H1 (cell line): Measurements from ENCODE around the gene ENO3. TPM values are rescaled to one million over a fixed set of nuclear protein-coding genes. Genes with fewer than 3 reads are reported as not detected.

ENCODE experiments used
- CHD1 ChIP-seq: IDR thresholded peaks from 2 replicates; pipeline ENCODE4 v1.6.1; 2012; ENCODE audit warnings: low read depth, low read length, improper control_type of control experiment
- HDAC6 ChIP-seq: IDR thresholded peaks from one replicate; pipeline ENCODE4 v1.7.1; 2012; ENCODE audit warnings: low read depth, mild to moderate bottlenecking, inconsistent platforms, low read length, moderate library complexity
- POLR2AphosphoS5 ChIP-seq: IDR thresholded peaks from 2 replicates; pipeline ENCODE4 v1.6.1; 2011; ENCODE audit warnings: low read depth, low read length
- TAF1 ChIP-seq: IDR thresholded peaks from 2 replicates; pipeline ENCODE4 v1.6.1; 2011; ENCODE audit warnings: mild to moderate bottlenecking, low read depth, low read length
- polyA plus RNA-seq, 7 experiments: library from polyadenylated mRNA; depleted of rRNA in 3 of 7; stranded (reverse) in 5 of 7; unstranded in 2 of 7; fragments of >200 nt in 5 of 7; fragments of 200-250 nt in 2 of 7; gene quantifications; 1 replicate in 5 of 7; 2 replicates in 1 of 7; 4 replicates in 1 of 7; pipeline versions ENCODE4 v1.2.1 to v1.2.3, GENCODE V29; 2011 to 2013; ENCODE audit warnings: missing spikeins in 2 of 7, mixed read lengths in 2 of 7
- total RNA-seq: library from RNA; stranded (reverse); fragmentation: NEBNext Ultra II Directional; extraction: Animal tissue kit (Norgen Biotek cat#: 25700); gene quantifications from 2 replicates; pipeline ENCODE4 v1.2.1, GENCODE V29; 2021

Gene ENO3
- total and polyA plus RNA-seq, 2 of the 8 experiments (the other 6 are each of a cell fraction or from before 2014, with no cell fraction given): 25.0 to 25.7 TPM

DNA sequence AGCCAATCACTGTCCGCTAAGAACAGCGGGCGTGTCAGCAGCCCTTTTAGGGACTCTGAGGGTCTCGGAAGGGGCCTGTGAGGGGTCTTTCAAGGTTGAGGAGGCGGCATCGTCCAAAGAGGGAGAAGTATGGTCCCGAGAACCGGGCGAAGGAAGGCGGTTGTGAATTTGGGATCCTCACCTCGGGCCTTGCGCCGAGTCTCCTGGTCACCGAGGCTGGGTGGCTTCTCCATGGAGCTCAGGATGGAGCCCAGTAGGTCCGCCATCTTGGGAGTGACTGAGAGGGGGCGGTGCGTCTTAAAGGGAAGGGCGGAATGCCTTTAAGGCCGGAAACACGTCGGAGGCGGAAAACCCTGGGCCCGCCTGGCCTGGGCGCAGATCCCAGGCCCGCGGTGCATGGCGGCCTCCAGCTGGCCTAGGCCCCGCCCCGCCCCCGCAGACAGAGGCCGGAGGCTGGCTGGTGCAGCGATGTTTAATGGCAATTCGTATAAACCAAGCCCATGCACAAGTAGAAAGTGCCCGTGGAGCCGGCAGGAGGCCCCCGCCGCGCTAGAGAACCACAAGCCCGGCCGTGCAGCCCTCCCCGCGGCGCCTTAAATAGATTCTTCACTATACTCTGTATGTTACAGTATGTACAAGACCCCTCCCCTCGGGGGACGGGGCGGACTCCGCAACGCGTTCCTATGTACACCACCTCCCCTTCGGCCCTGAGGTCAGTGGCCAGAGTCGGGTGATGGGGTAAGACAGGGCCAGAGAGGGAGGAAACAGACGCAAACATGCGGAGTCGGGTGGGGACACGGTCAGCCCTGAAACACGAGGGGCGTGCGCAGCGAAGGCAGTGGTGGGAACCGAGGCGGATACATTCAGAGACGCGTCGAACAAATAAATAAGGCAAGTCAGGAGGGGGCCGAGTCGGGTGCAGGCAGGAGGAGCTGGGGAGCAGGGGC lies 16.9 kb downstream of the ENO3 start, which contains the start of gene SPAG7 (continued):
- TF ChIP-seq HDAC6: no peak
- TF ChIP-seq TAF1: peak; percentile 92
- peak; percentile 81 for TF ChIP-seq POLR2AphosphoS5
- no peak; the same call in 1 of the 2 replicates for TF ChIP-seq CHD1
